Measurements from ENCODE around the gene RPS21.

DNA sequence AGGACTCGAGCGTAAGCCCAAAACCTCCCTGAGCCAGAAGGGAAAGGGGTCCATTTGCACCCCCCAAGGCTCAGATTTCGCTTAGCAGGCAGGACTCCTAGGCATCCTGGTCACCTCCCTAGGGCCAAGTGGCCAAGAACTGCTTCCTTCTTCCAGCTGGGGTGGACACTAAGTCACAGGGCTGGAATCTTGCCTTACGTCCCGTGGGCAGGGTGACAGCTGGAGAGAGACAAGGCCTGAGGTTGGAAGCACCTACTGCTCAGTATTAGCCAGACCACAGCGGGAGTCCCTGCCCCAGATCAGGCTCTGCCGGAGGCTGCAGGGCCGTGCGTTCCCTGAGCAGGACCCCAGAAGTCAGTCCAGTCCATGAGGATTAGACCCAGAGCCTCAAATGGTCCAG, 39.5 kb upstream of the RPS21 start:
- TF ChIP-seq ZNF274 (IDR thresholded peaks at IDR 0.05; ENCODE audit: low read depth, low read length) (no peak), YY1 (IDR thresholded peaks at IDR 0.05; ENCODE audit: insufficient read depth, insufficient read length) (no peak), SUZ12 (IDR thresholded peaks at IDR 0.05; ENCODE audit: extremely low read depth, insufficient read depth, insufficient read length) (no peak)

All from NT2/D1 (cell line).